HG03097 (cell line): ENCODE data around the gene MRPS34.
"Not testable (repeated sequence)": the region's sequence is repeated elsewhere in the genome, so short reads cannot be mapped to it uniquely, and the experiment has no call there.

Experiments
- ATAC-seq: cut with Tn5 transposase; IDR thresholded peaks from one replicate; pipeline ENCODE4 v1.9.1; 2021; ENCODE audit not compliant: unreplicated experiment, low FRiP score

MRPS34 gene

GRCh38 chr16:1757714-1758461 is 15.0 kb downstream of the MRPS34 start:
- no peak for ATAC-seq

GRCh38 chr16:1754204-1754603 is 18.7 kb downstream of the MRPS34 start:
- no peak for ATAC-seq

DNA sequence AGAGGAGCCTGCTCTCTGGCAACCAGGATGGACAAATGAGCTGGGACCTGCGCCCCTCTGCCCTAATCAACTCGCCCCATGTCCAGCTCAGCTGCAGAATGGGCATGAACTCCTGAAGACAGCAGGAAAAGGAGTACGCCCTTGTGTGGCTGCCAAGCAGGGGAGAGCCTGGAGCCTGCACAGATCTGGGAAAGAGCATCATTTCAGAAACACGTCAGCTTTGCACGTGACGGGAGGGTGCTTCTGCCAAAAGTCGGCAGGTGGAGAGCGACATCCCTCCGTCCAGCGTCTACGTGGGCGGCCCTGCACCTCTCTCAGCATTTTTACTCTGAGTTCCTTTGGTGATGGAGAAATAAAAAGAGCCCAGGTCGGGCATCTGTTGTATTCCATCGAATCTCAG is 20.1 kb downstream of the MRPS34 start:
- no peak for ATAC-seq

GRCh38 chr16:1751946-1752345 is 21.0 kb downstream of the MRPS34 start:
- no peak for ATAC-seq

GRCh38 chr16:1749152-1750117 is 23.5 kb downstream of the MRPS34 start:
- ATAC-seq, result no peak

- no peak for ATAC-seq
These were observed 25.0 kb downstream of the MRPS34 start for GRCh38 chr16:1747934-1748333.

DNA sequence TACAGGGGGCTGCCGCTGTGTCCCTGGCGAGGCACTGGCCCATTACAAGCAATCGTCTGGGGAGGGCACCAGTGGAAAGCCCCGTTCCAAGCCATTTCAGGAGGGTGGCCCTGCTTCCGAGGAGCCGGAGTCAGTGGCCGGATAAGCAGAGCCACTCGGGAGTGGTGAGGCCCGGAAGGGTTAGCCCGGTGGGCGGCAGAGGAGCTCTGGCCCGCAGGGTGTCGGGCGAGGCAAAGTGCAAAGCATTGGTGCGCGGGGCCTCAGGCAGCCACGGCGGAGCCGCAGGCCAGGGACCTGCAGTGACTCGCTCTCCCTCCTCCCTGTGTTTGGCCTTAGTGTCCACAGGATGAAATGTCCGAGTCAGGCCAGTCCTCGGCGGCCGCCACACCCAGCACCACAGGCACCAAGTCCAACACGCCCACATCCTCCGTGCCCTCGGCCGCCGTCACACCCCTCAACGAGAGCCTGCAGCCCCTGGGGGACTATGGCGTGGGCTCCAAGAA is 26.2 kb downstream of the MRPS34 start:
- no peak for ATAC-seq

DNA sequence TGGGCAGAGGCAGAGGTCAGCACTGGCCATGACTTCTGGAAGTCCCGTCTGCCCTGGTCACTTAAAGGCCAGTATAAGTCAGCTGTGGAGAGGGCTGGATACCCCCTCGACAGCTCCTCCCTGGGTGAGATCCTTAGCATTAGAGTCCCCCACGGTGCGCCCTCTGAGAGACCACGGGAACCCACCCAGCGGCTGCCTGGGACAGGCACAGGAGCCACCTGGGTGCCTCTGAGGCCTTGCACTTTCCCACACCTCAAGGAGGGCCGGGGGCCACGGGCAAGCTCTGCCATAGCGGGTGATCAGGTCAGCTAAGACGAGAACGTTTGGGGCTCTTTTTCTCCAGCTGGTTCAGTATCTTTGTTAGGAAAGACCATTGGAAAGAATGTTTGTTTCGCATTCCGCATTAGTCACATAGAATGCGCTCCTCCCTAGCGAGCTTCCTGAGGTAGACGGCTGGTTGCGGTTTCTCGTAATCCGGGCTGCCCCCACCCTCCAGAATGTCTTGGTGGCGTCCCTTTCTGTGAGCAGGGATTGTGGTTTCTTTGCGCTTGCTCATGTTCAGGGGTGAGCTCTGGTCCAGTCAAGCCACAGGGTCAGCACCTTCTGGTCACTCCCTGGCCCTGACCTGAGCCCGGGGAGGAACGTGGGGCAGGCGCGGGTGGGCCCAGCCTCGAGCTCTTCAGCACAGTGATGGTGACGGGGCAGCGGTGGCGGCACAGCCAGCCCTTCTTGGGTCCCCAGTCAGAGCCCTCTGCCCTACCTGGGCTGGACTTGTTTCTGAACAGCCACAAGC is 26.8 kb downstream of the MRPS34 start:
- no peak for ATAC-seq

GRCh38 chr16:1745181-1745899 is 27.6 kb downstream of the MRPS34 start:
- no peak for ATAC-seq

DNA sequence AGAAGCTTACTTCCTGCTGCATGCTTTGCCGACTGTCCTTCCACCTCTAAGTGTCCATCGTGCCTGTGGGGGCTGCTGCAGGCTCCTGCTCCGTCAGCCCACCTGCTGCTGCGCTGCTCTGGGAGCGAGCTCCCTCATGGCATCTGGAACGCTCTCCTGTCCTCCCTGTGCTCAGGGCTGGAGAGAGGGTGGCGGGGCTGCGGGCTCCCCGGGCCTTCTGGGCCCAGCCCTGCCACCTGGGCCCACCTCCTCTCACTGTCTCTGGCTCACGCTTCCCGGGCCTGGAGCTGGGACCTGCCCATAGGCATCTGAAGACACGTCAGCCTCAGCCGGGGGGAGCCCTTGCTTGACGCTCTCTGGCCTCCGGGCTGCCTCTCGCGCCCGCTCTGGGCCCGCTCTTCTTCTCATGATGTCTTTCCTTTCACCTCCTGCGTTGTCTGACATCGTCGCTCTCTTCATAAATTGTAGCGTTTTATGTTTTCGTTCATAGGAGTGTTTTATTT is 28.5 kb downstream of the MRPS34 start:
- ATAC-seq, result no peak

- no peak for ATAC-seq
These were observed 29.3 kb downstream of the MRPS34 start for GRCh38 chr16:1743376-1744337.

DNA sequence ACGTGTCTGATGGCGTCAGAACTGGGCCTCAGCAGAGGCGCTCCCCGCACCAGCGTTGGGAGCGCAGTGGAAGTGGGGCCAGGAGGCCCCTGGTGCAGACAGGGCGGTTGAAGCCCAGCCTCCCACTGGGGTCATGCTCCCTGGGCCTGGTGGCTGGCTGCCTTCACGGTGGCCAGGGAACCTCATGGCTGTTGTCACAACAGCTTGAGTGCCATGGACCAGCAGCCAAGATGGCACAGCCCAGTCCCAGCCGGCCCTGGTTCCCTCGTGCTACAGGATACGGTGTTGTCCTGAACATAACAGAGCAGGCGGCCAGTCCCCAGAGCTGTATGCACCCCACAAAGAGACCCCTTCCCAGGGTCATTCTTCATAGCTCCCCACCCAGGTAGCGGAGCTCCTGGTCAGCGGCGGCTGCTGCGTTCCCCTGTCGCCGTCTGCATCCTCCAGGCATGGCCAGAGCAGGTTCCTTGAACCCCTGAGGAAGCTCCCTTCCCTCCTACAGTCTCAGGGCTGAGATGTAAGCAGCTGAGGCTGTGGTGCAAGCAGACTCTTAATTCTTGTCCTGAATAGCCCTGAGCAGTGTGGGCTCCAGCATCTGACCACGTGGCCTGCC is 31.3 kb downstream of the MRPS34 start:
- ATAC-seq, result no peak

- ATAC-seq, result no peak
These were observed 32.0 kb downstream of the MRPS34 start for GRCh38 chr16:1740781-1741490.

DNA sequence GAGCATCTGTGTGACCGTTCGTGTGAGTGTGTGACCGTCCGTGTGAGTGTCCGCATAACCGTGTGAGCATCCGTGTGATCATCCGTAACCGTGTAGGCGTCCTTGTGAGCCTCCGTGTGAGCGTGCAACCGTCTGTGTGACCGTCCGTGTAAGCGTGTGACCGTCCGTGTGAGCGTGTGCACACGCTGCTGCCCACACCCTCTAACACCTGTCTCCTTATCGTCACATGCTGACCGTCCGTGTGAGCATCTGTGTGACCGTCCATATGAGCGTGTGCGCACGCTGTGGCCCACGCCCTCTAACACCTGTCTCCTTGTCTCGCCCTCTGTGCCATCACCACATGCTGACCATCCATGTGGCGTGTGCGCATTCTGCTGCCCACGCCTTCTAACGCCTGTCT is 32.7 kb downstream of the MRPS34 start:
- ATAC-seq, result no peak

DNA sequence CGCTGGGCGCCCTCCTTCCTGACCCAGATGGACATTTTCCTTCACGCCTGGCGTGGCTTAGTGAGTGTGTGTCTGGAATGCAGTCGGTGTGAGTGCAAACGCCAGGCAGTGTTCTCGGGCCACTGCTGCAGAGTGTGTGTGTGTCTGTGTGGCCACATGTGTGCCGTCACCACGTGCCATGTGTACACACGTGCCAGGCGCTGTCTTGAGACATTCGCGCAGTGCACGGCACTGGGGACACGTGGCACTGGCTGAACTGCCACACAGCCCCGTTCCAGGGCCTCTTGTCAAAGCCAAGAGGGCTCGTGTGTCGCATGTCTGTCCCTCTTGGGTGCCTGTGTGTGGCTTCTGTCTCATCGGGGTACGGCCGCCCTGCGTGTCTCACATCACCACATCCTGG is 38.1 kb downstream of the MRPS34 start:
- ATAC-seq, result no peak

- ATAC-seq, result no peak
These were observed 38.8 kb downstream of the MRPS34 start for GRCh38 chr16:1734123-1734522.

DNA sequence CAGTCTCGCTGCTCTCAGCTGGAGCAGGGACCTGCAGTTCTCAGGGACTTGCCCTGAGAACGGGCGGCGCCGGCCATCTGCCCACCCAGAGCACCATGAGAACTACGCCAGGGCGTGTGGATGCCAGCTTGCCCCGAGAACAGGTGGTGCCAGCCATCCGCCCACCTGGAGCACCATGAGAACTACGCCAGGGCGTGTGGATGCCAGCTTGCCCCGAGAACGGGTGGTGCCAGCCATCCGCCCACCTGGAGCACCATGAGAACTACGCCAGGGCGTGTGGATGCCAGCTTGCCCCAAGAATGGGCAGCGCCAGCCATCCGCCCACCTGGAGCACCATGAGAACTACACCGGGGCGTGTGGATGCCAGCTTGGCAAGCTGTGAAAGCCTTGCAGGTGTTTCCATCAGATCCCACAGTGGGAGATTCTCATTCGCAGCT is 40.4 kb downstream of the MRPS34 start:
- not testable (repeated sequence) for ATAC-seq

GRCh38 chr16:1732071-1732470 is 40.9 kb downstream of the MRPS34 start:
- no peak for ATAC-seq
